ENCODE measurements around the gene WDR1. TPM values are rescaled to one million over a fixed set of nuclear protein-coding genes. Genes with fewer than 3 reads are reported as not detected.

The WDR1 gene
- polyA plus RNA-seq, 1 of the 3 experiments (the other 2 are of a cell fraction), result 310 TPM

- H3K36me3 ChIP-seq (replicated peaks in 1 of 2; ENCODE audit: control insufficient read depth in 1 of 2, insufficient read depth in 2 of 2, low read length in 1 of 2), result no peaks in the 10 kb centered on the region
- no peak overlapping the region for H3K4me3 ChIP-seq (ENCODE audit: low read depth in 2 of 2, low read length in 1 of 2)
- H4K20me1 ChIP-seq (ENCODE audit: insufficient read depth), result no peaks in the 10 kb centered on the region
- WGBS (ENCODE audit: low lambda C conversion rate), result 9% methylated on average over 4 of the region's 4 CpGs
- no peak overlapping the region for H3K9ac ChIP-seq
- no peaks in the 10 kb centered on the region for H3K79me2 ChIP-seq (ENCODE audit: insufficient read depth)
- H3K4me1 ChIP-seq (ENCODE audit: control insufficient read depth in 1 of 2, insufficient read depth in 2 of 2, low read depth in 1 of 2, low read length in 1 of 2), result no peaks in the 10 kb centered on the region
- POLR2A ChIA-PET, result no interaction called here
- no peak for DNase-seq
- H3K9me2 ChIP-seq, result no peaks in the 10 kb centered on the region
- peaks cover 24% of the 10 kb centered on the region; the same call in 1 of the 2 replicates for H3K27me3 ChIP-seq (ENCODE audit: insufficient read depth)
- H3K4me2 ChIP-seq, result no peak overlapping the region
- H2AFZ ChIP-seq (ENCODE audit: low read depth), result no peak overlapping the region
- CTCF ChIA-PET, result interaction anchor here (1.4 to 2.2 kb wide), 3 partner anchors 13 to 259 kb away, joined by 4 to 10 read pairs (median 5); no protein-coding TSS in a partner anchor
- no peak for TF ChIP-seq USF2 (IDR thresholded peaks at IDR 0.05; ENCODE audit: borderline replicate concordance, low read depth, low read length)
- no peak for TF ChIP-seq MAX (IDR thresholded peaks at IDR 0.05; ENCODE audit: low read depth)
- TF ChIP-seq ZBTB33 (IDR thresholded peaks at IDR 0.05; ENCODE audit: borderline replicate concordance, low read depth), result no peak
- TF ChIP-seq EZH2phosphoT487 (IDR thresholded peaks at IDR 0.05; ENCODE audit: borderline replicate concordance, low read depth), result no peak
- no peak for TF ChIP-seq MXI1 (IDR thresholded peaks at IDR 0.05; ENCODE audit: low read depth, low read length)
- TF ChIP-seq REST (IDR thresholded peaks at IDR 0.05; ENCODE audit: low read depth, low read length), result no peak
- no peak for TF ChIP-seq CTCF (IDR thresholded peaks at IDR 0.05)
- no peak for TF ChIP-seq MEF2A (IDR thresholded peaks at IDR 0.05; ENCODE audit: borderline replicate concordance, low read depth)
- no peak for TF ChIP-seq USF1 (IDR thresholded peaks at IDR 0.05; ENCODE audit: borderline replicate concordance, low read depth)
- H3F3A ChIP-seq (replicated peaks; ENCODE audit: insufficient read depth), result no peaks in the 10 kb centered on the region
- no peaks in the 10 kb centered on the region for H3K9me3 ChIP-seq
- H3K27ac ChIP-seq (ENCODE audit: low read depth in 2 of 2, low read length in 1 of 2), result no peak overlapping the region
These were observed 28.4 kb upstream of the WDR1 start for GRCh38 chr4:10144966-10145365.

Measured in SK-N-SH (cell line).